DMS53 treated with DMSO at 0.1 percent for 48 hours (cell line): ENCODE results near the gene PRR36.
A peak's percentile ranks its signal among the peaks of the same experiment; 100 is the strongest.
"Not testable (repeated sequence)": the region's sequence is repeated elsewhere in the genome, so short reads cannot be mapped to it uniquely, and the experiment has no call there.

Experiments
- DNase-seq: peaks from one replicate; lab custom pipeline; 2025; ENCODE audit not compliant: unreplicated experiment; lab: John Stamatoyannopoulos, UW

PRR36 gene

DNA sequence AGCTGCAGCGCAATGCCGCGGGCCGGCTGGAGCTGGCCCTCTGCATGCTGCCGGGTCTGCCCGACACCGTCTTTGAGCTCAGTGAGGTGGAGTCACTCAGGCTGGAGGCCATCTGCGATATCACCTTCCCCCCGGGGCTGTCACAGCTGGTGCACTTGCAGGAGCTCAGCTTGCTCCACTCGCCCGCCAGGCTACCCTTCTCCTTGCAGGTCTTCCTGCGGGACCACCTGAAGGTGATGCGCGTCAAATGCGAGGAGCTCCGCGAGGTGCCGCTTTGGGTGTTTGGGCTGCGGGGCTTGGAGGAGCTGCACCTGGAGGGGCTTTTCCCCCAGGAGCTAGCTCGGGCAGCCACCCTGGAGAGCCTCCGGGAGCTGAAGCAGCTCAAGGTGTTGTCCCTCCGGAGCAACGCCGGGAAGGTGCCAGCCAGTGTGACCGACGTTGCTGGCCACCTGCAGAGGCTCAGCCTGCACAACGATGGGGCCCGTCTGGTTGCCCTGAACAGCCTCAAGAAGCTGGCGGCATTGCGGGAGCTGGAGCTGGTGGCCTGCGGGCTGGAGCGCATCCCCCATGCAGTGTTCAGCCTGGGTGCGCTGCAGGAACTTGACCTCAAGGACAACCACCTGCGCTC lies 25.7 kb upstream of the PRR36 start:
- no peak for DNase-seq

DNA sequence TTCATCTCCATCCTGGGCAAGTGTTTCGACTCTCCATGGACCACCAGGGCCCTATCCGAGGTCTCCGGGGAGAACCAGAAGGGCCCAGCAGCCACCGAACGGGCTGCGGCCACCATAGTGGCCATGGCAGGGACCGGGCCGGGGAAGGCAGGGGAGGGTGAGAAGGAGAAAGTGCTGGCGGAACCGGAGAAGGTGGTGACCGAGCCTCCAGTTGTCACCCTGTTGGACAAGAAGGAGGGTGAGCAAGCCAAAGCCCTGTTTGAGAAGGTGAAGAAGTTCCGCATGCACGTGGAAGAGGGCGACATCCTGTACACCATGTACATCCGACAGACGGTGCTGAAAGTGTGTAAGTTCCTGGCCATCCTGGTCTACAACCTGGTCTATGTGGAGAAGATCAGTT lies 24.8 kb upstream of the PRR36 start:
- no peak for DNase-seq

GRCh38 chr19:7897292-7897691 lies 23.1 kb upstream of the PRR36 start:
- no peak for DNase-seq

GRCh38 chr19:7895565-7895964 lies 21.4 kb upstream of the PRR36 start:
- DNase-seq = no peak

- DNase-seq = no peak
Measured at GRCh38 chr19:7894612-7895309, 20.6 kb upstream of the PRR36 start.

- DNase-seq = not testable (repeated sequence)
Measured at GRCh38 chr19:7893362-7894101, 19.3 kb upstream of the PRR36 start.

DNA sequence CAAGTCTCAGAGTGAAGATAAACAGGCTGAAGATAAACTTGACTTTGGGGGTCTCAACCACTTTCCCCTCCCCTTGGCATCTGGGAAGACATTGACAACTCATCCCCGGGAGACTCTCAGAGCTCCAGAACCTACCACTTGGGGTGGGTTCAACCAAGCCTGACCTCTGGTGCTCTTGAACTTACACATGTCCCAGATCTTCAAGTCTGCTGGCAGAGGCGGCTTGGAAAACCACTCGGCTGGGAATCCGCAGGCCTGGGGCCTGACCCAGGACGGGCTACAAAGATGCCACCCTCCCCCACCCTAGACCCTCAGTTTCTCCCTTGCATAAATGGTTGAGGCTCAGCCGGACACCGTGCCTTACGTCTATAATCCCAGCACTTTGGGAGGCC lies 14.6 kb upstream of the PRR36 start:
- no peak for DNase-seq

- peak; percentile 11 for DNase-seq
Measured at GRCh38 chr19:7888145-7888825, 14.1 kb upstream of the PRR36 start, which contains the start of gene LRRC8E. Gene LRRC8E, plus strand, starts transcription at chr19:7888510. Its CDS starts 7,094 bp downstream, at chr19:7895604.

DNA sequence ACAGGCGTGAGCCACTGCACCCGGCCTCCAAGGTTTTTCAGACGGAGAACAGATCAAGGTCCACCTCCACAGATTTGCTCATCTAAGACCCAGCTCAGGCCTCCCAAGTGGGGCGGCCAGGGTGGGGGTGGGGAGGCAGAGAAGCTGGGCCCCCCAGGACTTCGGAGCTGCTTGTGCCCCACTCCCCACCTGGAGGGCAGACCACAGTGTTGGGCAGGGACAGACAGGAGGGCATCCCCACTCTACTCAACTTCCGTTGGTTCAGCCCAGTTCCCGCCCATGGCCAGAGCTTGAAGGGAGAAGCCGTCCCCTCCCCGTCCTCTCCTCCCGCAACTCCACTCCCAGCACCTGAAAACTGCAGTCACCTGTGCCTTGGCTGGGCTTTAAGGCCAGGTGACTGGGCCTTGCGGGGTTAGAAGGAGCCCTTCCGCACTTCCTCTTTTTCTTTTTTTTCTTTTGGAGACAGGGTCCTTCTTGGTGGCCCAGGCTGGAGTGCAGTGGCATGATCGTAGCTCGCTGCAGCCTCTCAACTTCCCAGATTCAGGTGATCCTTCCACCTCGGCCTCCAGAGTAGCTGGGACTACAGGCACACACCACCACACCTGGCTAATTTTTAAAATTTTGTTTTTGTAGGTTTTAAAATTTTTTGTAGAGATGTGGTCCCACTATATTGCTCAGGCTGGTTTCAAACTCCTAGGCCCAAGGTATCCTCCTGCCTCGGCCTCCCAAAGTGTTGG lies 13.4 kb upstream of the PRR36 start:
- no peak for DNase-seq

GRCh38 chr19:7885818-7886217 lies 11.6 kb upstream of the PRR36 start:
- DNase-seq = no peak

GRCh38 chr19:7883796-7884570 lies 9.8 kb upstream of the PRR36 start:
- DNase-seq = no peak

DNA sequence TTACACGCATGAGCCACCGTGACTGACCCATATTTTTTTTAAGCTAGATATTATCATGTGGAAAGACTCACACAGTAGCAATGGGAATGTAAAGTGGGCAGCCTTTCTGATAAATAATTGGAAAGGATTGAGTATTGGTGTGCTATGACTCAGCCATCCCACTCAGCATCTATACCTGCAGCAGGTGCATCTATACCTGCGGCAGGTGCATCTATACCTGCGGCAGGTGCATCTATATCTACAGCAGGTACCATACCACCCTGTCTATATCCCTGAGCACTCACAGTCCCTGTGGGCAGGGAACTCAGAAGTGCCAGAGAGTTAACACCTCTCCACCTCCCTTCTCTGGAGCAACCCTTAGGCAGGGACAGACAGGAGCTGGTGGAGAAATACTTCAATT lies 8.9 kb upstream of the PRR36 start:
- peak; percentile 26 for DNase-seq

- no peak for DNase-seq
Measured at GRCh38 chr19:7881910-7882309, 7.7 kb upstream of the PRR36 start.

DNA sequence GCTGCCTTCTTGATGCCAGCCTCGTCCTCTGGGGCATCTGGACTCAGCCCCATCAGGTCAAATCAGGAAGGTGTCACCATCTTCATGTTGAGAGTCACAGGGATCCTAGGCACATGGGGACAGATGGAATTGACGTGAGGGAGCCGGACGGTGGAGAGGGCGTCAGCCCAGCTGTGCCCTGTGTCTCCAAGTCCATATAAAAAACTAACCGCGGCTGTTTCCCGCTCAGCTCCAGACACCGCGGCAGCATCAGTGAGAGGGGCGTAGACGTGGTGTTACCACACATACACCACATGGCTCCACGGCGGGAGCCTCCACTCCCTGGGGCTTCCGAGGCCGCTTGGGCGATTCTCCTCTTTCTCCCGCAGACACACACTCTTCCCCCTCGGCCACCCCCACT lies 5.6 kb upstream of the PRR36 start:
- DNase-seq = no peak

DNA sequence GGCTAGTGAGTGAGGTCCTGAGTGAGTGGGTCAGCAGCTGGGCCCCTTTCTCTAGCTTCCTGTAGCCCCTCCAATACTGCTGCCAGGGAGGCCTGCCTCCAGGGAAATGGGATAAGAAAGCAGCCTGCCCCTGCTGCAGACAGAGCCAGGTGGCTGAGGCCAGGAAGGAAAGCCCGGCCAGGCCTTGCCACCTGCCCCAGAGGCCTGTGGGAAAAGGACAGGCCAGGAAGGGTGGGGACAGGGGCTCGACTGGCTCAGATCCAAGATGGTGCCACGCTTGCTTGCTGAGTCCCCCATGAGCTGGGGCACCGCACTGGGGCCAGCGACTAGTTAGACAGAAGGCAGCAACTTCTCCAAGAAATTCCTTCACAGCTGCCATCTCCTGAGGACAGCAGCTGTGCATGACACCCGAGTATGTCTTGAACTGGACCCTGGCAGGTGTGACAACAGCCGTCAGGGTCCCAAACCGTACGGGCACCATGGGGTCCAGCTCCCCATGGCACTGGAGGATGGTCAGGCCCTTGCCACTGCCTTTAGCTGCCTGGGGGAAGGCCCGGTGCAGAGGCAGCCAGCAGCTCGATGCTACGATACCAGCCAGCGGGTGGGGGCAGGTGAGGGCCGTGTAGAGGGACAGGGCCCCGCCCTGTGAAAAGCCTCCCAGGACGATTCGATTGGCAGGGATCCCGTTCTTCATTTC lies 5.1 kb upstream of the PRR36 start:
- DNase-seq = no peak

DNA sequence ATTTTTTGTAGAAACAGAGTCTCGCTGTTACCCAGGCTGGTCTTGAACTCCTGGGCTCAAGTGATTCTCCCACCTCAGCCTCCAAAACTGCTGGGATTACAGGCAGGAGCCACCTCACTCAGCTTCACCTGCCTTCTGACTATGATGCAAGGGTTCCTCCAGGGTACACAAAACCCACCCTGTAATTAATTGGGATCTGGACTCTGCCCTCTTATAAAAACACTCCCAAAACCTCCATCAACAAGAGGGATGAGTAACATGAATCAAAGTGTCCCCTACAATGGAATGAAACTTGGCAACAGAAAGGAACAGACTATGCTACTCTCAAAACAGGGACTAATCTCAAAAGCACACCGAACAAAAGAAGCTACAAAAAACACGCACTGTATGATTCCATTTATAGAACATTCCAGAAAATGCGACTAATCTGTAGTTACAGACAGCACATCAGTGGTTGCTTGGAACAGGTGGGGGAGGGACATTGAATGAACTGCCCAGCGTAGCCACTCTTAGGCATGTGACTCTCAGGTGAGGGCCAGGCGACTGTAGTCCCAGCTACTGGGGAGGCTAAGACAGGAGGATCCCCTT lies 3.2 kb upstream of the PRR36 start:
- DNase-seq = no peak

GRCh38 chr19:7874897-7875273 lies 695 bp upstream of the PRR36 start:
- DNase-seq = no peak

GRCh38 chr19:7873304-7874075 lies 700 bp downstream of the PRR36 start:
- no peak for DNase-seq
